GM12878 (cell line): ENCODE measurements around the gene MMRN2.

Experiments
- ZNF24 ChIP-seq: fragments of 450-650 bp; IDR thresholded peaks from 2 replicates; pipeline ENCODE4 v1.6.1; 2017; ENCODE audit warnings: antibody characterized with exemption, mild to moderate bottlenecking
- TF ChIP-seq, protein P1 (sequence below), 3 experiments: IDR thresholded peaks in 2 of 3; conservative IDR thresholded peaks in 1 of 3; 2 replicates each; pipeline ENCODE4 v1.5.1; 2011; ENCODE audit warnings: low read depth in 3 of 3, low read length in 3 of 3, mild to moderate bottlenecking in 3 of 3, control low read depth in 2 of 3, moderate library complexity in 2 of 3, inconsistent platforms in 1 of 3, mixed read lengths in 1 of 3; ENCODE audit not compliant: control insufficient read depth in 2 of 3, insufficient read depth in 1 of 3; ENCODE audit errors: extremely low read depth in 1 of 3
- TF ChIP-seq, protein P2 (sequence below): fragments of 450-650 bp; IDR thresholded peaks from 2 replicates; pipeline ENCODE4 v1.6.1; 2016; ENCODE audit warnings: mild to moderate bottlenecking

DNA sequence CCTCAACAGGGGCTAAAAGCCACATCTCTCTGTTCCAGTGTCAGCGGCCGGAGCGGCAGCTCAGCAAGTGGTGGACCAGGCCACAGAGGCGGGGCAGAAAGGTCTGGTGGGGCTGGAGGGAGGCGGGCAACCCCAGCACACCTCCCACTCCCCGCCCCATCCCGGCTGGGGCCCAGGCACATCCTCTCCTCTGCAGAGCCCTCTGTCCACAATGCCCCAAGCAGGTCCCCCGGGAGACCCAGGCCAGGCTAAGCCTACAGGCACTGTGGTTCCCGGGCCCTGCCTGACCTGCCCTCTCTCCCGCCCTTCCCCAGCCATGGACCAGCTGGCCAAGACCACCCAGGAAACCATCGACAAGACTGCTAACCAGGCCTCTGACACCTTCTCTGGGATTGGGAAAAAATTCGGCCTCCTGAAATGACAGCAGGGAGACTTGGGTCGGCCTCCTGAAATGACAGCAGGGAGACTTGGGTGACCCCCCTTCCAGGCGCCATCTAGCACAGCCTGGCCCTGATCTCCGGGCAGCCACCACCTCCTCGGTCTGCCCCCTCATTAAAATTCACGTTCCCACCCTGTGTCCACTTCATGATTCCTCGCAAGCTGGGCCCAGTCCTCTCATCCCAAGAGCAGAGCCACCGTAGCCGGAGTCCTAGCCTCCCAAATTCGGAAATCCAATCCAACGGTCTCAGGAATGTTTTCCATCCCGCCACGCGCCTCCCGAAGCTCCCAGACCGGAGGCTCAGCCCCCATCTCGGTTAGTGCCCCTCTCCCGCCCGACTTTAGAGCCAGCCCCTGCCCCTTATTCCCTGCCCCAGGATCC lies 13.0 kb upstream of the MMRN2 start:
- TF ChIP-seq, protein P1, sequence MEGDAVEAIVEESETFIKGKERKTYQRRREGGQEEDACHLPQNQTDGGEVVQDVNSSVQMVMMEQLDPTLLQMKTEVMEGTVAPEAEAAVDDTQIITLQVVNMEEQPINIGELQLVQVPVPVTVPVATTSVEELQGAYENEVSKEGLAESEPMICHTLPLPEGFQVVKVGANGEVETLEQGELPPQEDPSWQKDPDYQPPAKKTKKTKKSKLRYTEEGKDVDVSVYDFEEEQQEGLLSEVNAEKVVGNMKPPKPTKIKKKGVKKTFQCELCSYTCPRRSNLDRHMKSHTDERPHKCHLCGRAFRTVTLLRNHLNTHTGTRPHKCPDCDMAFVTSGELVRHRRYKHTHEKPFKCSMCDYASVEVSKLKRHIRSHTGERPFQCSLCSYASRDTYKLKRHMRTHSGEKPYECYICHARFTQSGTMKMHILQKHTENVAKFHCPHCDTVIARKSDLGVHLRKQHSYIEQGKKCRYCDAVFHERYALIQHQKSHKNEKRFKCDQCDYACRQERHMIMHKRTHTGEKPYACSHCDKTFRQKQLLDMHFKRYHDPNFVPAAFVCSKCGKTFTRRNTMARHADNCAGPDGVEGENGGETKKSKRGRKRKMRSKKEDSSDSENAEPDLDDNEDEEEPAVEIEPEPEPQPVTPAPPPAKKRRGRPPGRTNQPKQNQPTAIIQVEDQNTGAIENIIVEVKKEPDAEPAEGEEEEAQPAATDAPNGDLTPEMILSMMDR (IDR thresholded peaks at IDR 0.05 in 2 of 3, conservative IDR thresholded peaks at IDR 0.05 in 1 of 3; ENCODE audit: control insufficient read depth in 2 of 3, extremely low read depth in 1 of 3, insufficient read depth in 1 of 3, low read depth in 3 of 3, low read length in 3 of 3) = no peak
- no peak for TF ChIP-seq ZNF24
- TF ChIP-seq, protein P2, sequence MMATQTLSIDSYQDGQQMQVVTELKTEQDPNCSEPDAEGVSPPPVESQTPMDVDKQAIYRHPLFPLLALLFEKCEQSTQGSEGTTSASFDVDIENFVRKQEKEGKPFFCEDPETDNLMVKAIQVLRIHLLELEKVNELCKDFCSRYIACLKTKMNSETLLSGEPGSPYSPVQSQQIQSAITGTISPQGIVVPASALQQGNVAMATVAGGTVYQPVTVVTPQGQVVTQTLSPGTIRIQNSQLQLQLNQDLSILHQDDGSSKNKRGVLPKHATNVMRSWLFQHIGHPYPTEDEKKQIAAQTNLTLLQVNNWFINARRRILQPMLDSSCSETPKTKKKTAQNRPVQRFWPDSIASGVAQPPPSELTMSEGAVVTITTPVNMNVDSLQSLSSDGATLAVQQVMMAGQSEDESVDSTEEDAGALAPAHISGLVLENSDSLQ = no peak
